Subcutaneous abdominal adipose tissue (tissue), 5 donors: Measurements from ENCODE around the gene ELMO1.
A peak's percentile ranks its signal among the peaks of the same experiment; 100 is the strongest.

Source experiments
- H3K27ac ChIP-seq: one replicate; pipeline ENCODE4 v1.7.0; 2013; ENCODE audit warnings: low read depth, mild to moderate bottlenecking, inconsistent platforms, low read length, moderate library complexity
- H3K27me3 ChIP-seq, 5 donors: one replicate each; pipeline ENCODE4 v1.7.0; 2013; ENCODE audit warnings: low read length in 5 of 5, inconsistent platforms in 1 of 5; ENCODE audit not compliant: control insufficient read depth in 5 of 5, insufficient read depth in 4 of 5
- H3K36me3 ChIP-seq, 5 donors: one replicate each; pipeline ENCODE4 v1.7.0; 2013; ENCODE audit warnings: low read length in 5 of 5; ENCODE audit not compliant: control insufficient read depth in 5 of 5, insufficient read depth in 5 of 5
- H3K4me1 ChIP-seq, 5 donors: one replicate each; pipeline ENCODE4 v1.7.0; 2013; ENCODE audit warnings: low read length in 5 of 5, mild to moderate bottlenecking in 3 of 5, moderate library complexity in 1 of 5; ENCODE audit not compliant: control insufficient read depth in 5 of 5, insufficient read depth in 5 of 5
- H3K4me3 ChIP-seq, 5 donors: one replicate each; pipeline ENCODE4 v1.7.0; 2013; ENCODE audit warnings: low read length in 5 of 5, low read depth in 1 of 5
- H3K9ac ChIP-seq, 5 donors: one replicate each; pipeline ENCODE4 v1.7.0; 2013; ENCODE audit warnings: low read length in 5 of 5, mild to moderate bottlenecking in 4 of 5, moderate library complexity in 3 of 5
- H3K9me3 ChIP-seq, 5 donors: one replicate each; pipeline ENCODE4 v1.7.0; 2013; ENCODE audit warnings: low read length in 5 of 5; ENCODE audit not compliant: control insufficient read depth in 5 of 5
- donor health status: healthy.
- donor health status: healthy.
- donor health status: healthy.
- donor health status: healthy.
- donor health status: healthy.

ELMO1 gene

GRCh38 chr7:37312608-37313007, 136.1 kb downstream of the ELMO1 start:
- H3K36me3 ChIP-seq, result peaks cover 0 to 7% (median 0%) of the 10 kb centered on the region in 5 donors
- no peaks in the 10 kb centered on the region for H3K9me3 ChIP-seq
- no peaks in the 10 kb centered on the region for H3K27me3 ChIP-seq
- peaks cover 0 to 21% (median 5%) of the 10 kb centered on the region in 5 donors for H3K4me1 ChIP-seq
- H3K9ac ChIP-seq, result no peak overlapping the region
- H3K27ac ChIP-seq, result no peak overlapping the region
- no peak overlapping the region for H3K4me3 ChIP-seq

GRCh38 chr7:37311355-37311754, 137.3 kb downstream of the ELMO1 start:
- Histone ChIP-seq H3K27ac (no peak overlapping the region), H3K9me3 (no peaks in the 10 kb centered on the region), H3K4me1 (peaks cover 0 to 18% (median 5%) of the 10 kb centered on the region in 5 donors), H3K27me3 (no peaks in the 10 kb centered on the region), H3K4me3 (no peak overlapping the region), H3K36me3 (peaks cover 0 to 11% (median 0%) of the 10 kb centered on the region in 5 donors), H3K9ac (no peak overlapping the region)

GRCh38 chr7:37310327-37311080, 138.2 kb downstream of the ELMO1 start:
- Histone ChIP-seq H3K4me3 (no peak overlapping the region), H3K9ac (no peak overlapping the region), H3K27ac (no peak overlapping the region), H3K36me3 (peaks cover 0 to 11% (median 0%) of the 10 kb centered on the region in 5 donors), H3K9me3 (no peaks in the 10 kb centered on the region), H3K4me1 (peaks cover 0 to 15% (median 5%) of the 10 kb centered on the region in 5 donors), H3K27me3 (no peaks in the 10 kb centered on the region)

GRCh38 chr7:37309493-37309892, 139.2 kb downstream of the ELMO1 start:
- Histone ChIP-seq H3K27ac (no peak overlapping the region), H3K9me3 (no peaks in the 10 kb centered on the region), H3K4me3 (no peak overlapping the region), H3K36me3 (peaks cover 0 to 11% (median 0%) of the 10 kb centered on the region in 5 donors), H3K9ac (no peak overlapping the region), H3K4me1 (peaks cover 0 to 15% (median 5%) of the 10 kb centered on the region in 5 donors), H3K27me3 (no peaks in the 10 kb centered on the region)

DNA sequence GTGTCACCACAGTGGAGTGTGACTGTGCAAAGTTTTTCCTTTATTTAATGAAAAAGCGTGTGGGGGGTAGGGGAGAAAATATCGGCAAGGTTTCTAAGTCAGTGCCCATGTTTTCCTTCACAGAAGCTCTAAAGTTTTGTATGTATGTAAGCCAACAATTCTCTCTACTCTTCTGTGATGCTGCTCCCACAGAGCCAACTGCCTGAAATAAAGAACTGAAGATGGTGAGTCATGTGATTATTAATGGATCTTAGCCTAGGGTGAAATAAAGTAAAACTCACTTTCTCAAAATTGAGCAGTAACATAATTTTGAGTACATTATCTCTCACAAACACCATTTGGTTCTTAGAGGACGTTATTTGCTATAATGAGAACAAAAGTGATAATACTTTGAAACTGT, 143.7 kb downstream of the ELMO1 start:
- H3K27me3 ChIP-seq, result no peaks in the 10 kb centered on the region
- H3K9ac ChIP-seq, result no peak overlapping the region
- H3K36me3 ChIP-seq, result peaks cover 0 to 7% (median 5%) of the 10 kb centered on the region in 5 donors
- no peak overlapping the region for H3K27ac ChIP-seq
- peaks cover 0 to 5% (median 0%) of the 10 kb centered on the region in 5 donors for H3K9me3 ChIP-seq
- peaks cover 0 to 3% (median 0%) of the 10 kb centered on the region in 5 donors for H3K4me1 ChIP-seq
- no peak overlapping the region for H3K4me3 ChIP-seq

DNA sequence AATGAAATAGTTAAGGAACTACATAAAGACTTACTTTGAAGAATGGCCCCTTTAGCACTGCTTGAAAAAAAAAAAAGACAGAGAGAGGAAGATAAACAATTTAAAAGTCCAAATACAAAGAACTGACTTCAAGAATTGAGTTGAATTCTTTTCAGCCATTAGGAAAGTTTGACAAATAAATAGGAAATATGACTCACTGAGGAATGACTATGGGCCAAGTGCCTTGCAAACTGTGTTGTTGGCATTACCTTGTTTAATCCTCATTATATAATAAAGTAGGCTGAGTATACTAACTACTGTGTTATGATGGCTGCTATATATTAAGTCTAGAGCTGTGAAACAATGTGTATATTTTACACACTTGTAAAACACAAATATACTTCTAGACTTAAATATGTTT, 151.1 kb downstream of the ELMO1 start:
- H3K27ac ChIP-seq, result peak overlapping the region; percentile 19
- no peak overlapping the region for H3K4me3 ChIP-seq
- H3K9ac ChIP-seq, result no peak overlapping the region
- H3K4me1 ChIP-seq, result peaks cover 0 to 5% (median 0%) of the 10 kb centered on the region in 5 donors
- peaks cover 0 to 5% (median 0%) of the 10 kb centered on the region in 5 donors for H3K36me3 ChIP-seq
- no peaks in the 10 kb centered on the region for H3K27me3 ChIP-seq
- peaks cover 0 to 5% (median 0%) of the 10 kb centered on the region in 5 donors for H3K9me3 ChIP-seq

DNA sequence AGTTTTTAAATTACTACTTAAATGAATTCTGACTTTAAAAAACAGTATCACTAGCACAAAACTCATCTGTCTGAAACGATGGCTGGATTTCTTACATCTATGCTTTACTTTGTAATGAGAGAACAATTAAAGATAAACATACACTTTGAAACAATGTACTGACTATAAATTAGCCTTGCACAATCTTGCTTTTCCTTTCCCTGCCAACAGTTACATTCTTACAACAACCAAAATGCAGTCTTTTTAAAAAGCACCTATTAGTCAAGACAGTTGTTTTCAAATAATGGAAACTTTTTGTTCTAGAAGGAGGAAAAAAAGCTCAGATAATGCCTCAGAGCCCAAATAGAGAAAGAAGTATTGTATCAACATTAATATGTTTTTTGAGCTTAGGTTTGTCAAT, 153.3 kb downstream of the ELMO1 start:
- Histone ChIP-seq H3K36me3 (no peaks in the 10 kb centered on the region), H3K9ac (no peak overlapping the region), H3K9me3 (no peaks in the 10 kb centered on the region), H3K4me3 (no peak overlapping the region), H3K27me3 (no peaks in the 10 kb centered on the region), H3K4me1 (peaks cover 0 to 5% (median 0%) of the 10 kb centered on the region in 5 donors), H3K27ac (no peak overlapping the region)

DNA sequence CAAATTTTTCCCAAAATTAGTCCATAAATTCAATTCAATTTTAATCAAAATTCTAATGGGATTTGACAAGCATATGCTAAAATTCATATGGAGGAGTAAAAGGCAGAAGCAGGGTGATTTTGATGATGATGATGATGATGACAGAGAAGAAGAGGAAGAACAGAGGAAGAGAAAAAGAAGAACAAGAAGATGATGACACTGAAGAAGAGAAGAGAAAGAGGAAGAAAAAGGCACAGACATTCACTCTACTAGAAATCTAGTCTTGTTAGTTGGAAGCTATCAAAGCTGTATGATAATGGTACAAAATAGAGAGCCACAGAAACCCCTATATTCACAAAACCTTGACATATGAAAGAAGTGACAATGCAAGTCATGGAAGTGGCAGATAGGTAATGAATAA, 157.9 kb downstream of the ELMO1 start:
- Histone ChIP-seq H3K36me3 (no peaks in the 10 kb centered on the region), H3K27ac (no peak overlapping the region), H3K27me3 (no peaks in the 10 kb centered on the region), H3K9ac (no peak overlapping the region), H3K4me1 (peaks cover 0 to 20% (median 5%) of the 10 kb centered on the region in 5 donors), H3K4me3 (no peak overlapping the region), H3K9me3 (no peaks in the 10 kb centered on the region)

DNA sequence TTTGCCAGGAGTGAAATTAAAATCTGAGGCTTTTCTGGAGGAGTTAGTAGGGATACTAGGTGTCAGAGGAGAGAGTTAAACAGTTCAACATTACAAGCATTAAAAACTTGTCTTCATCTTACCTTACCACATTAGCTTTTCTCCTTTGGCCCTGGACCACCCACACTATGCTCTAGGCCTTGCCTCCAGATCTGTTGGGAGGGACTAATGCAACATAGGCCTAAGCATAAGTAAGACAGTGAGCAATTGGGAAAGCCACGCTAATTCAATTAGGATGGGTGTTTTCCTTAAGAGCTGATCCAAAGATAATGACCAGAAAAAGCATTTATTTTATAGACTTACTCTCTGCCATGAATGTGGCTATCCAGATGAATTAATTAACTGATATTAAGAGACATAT, 158.9 kb downstream of the ELMO1 start:
- no peaks in the 10 kb centered on the region for H3K9me3 ChIP-seq
- no peaks in the 10 kb centered on the region for H3K27me3 ChIP-seq
- H3K9ac ChIP-seq, result no peak overlapping the region
- peaks cover 0 to 29% (median 11%) of the 10 kb centered on the region in 5 donors for H3K4me1 ChIP-seq
- H3K27ac ChIP-seq, result no peak overlapping the region
- no peak overlapping the region for H3K4me3 ChIP-seq
- H3K36me3 ChIP-seq, result no peaks in the 10 kb centered on the region

DNA sequence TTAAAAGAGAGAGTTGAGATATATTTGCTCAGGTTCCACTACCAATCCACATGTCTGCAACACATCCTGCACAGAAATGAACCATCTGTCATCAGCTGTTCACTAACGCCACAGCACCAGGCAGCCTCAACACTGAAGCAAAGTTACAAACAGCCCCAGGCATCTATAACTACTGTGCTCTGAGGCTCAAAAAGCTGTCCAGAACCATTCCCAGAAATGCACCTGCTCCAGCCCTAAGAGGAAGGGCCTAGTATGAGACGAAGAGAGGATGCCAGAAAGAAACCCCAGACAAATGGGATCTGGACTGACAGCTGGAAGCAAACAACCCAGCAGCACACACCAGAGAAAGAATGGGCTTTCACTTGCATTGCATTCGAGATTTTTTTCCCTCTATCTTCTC, 159.3 kb downstream of the ELMO1 start:
- Histone ChIP-seq H3K4me3 (no peak overlapping the region), H3K9ac (no peak overlapping the region), H3K4me1 (peaks cover 2 to 33% (median 15%) of the 10 kb centered on the region in 5 donors), H3K27ac (no peak overlapping the region), H3K27me3 (no peaks in the 10 kb centered on the region), H3K9me3 (no peaks in the 10 kb centered on the region), H3K36me3 (no peaks in the 10 kb centered on the region)
